ENCODE data around the gene WNT9A.

The WNT9A gene

GRCh38 chr1:227951624-227952373, 4.1 kb upstream of the WNT9A start:
- Histone ChIP-seq H3K9me3 (ENCODE audit: insufficient read depth, low read depth, low read length) (peaks cover 12% of the 10 kb centered on the region; the same call in 1 of the 2 replicates), H3K4me1 (ENCODE audit: insufficient read depth, low read length) (no peaks in the 10 kb centered on the region), H3K27ac (ENCODE audit: low read length) (no peak overlapping the region), H3K36me3 (ENCODE audit: insufficient read depth, low read depth, low read length) (no peaks in the 10 kb centered on the region), H3K4me3 (ENCODE audit: low read length) (no peak overlapping the region), H3K27me3 (ENCODE audit: insufficient read depth, low read length) (peaks cover 47% of the 10 kb centered on the region), H3K9ac (ENCODE audit: low read depth, low read length) (no peak overlapping the region)

GRCh38 chr1:227950735-227951346, 3.1 kb upstream of the WNT9A start:
- no peak overlapping the region for H3K9ac ChIP-seq (ENCODE audit: low read depth, low read length)
- H3K36me3 ChIP-seq (ENCODE audit: insufficient read depth, low read depth, low read length), result no peaks in the 10 kb centered on the region
- peaks cover 12% of the 10 kb centered on the region; the same call in 1 of the 2 replicates for H3K9me3 ChIP-seq (ENCODE audit: insufficient read depth, low read depth, low read length)
- H3K4me1 ChIP-seq (ENCODE audit: insufficient read depth, low read length), result 0 out of 2 replicates have a peak, but pooled peaks cover 3% of the 10 kb centered on the region
- H3K4me3 ChIP-seq (ENCODE audit: low read length), result no peak overlapping the region
- no peak overlapping the region for H3K27ac ChIP-seq (ENCODE audit: low read length)
- peaks cover 48% of the 10 kb centered on the region for H3K27me3 ChIP-seq (ENCODE audit: insufficient read depth, low read length)

GRCh38 chr1:227949954-227950734, 2.4 kb upstream of the WNT9A start:
- Histone ChIP-seq H3K27me3 (ENCODE audit: insufficient read depth, low read length) (peaks cover 48% of the 10 kb centered on the region), H3K4me3 (ENCODE audit: low read length) (no peak overlapping the region), H3K27ac (ENCODE audit: low read length) (no peak overlapping the region), H3K36me3 (ENCODE audit: insufficient read depth, low read depth, low read length) (no peaks in the 10 kb centered on the region), H3K4me1 (ENCODE audit: insufficient read depth, low read length) (0 out of 2 replicates have a peak, but pooled peaks cover 4% of the 10 kb centered on the region), H3K9me3 (ENCODE audit: insufficient read depth, low read depth, low read length) (0 out of 2 replicates have a peak, but pooled peaks cover 7% of the 10 kb centered on the region), H3K9ac (ENCODE audit: low read depth, low read length) (no peak overlapping the region)

- 0 out of 2 replicates have a peak, but pooled peaks cover 4% of the 10 kb centered on the region for H3K4me1 ChIP-seq (ENCODE audit: insufficient read depth, low read length)
- no peaks in the 10 kb centered on the region for H3K36me3 ChIP-seq (ENCODE audit: insufficient read depth, low read depth, low read length)
- H3K4me3 ChIP-seq (ENCODE audit: low read length), result no peak overlapping the region
- no peak overlapping the region for H3K9ac ChIP-seq (ENCODE audit: low read depth, low read length)
- peaks cover 48% of the 10 kb centered on the region for H3K27me3 ChIP-seq (ENCODE audit: insufficient read depth, low read length)
- no peak overlapping the region for H3K27ac ChIP-seq (ENCODE audit: low read length)
- 0 out of 2 replicates have a peak, but pooled peaks cover 3% of the 10 kb centered on the region for H3K9me3 ChIP-seq (ENCODE audit: insufficient read depth, low read depth, low read length)
Measured at GRCh38 chr1:227949341-227949921, 1.7 kb upstream of the WNT9A start.

GRCh38 chr1:227948493-227949260, 945 bp upstream of the WNT9A start:
- Histone ChIP-seq H3K9me3 (ENCODE audit: insufficient read depth, low read depth, low read length) (no peaks in the 10 kb centered on the region), H3K27me3 (ENCODE audit: insufficient read depth, low read length) (peaks cover 48% of the 10 kb centered on the region), H3K9ac (ENCODE audit: low read depth, low read length) (peak overlapping the region; percentile 29; the same call in 1 of the 2 replicates), H3K4me1 (ENCODE audit: insufficient read depth, low read length) (peaks cover 4% of the 10 kb centered on the region; the same call in 1 of the 2 replicates), H3K36me3 (ENCODE audit: insufficient read depth, low read depth, low read length) (no peaks in the 10 kb centered on the region), H3K4me3 (ENCODE audit: low read length) (peak overlapping the region; percentile 77), H3K27ac (ENCODE audit: low read length) (no peak overlapping the region)

- Histone ChIP-seq H3K4me1 (ENCODE audit: insufficient read depth, low read length) (peaks cover 4% of the 10 kb centered on the region; the same call in 1 of the 2 replicates), H3K9me3 (ENCODE audit: insufficient read depth, low read depth, low read length) (no peaks in the 10 kb centered on the region), H3K4me3 (ENCODE audit: low read length) (peak overlapping the region; percentile 66), H3K27me3 (ENCODE audit: insufficient read depth, low read length) (peaks cover 39% of the 10 kb centered on the region), H3K36me3 (ENCODE audit: insufficient read depth, low read depth, low read length) (no peaks in the 10 kb centered on the region), H3K9ac (ENCODE audit: low read depth, low read length) (no peak overlapping the region), H3K27ac (ENCODE audit: low read length) (no peak overlapping the region)
Measured at GRCh38 chr1:227947386-227947675, 401 bp downstream of the WNT9A start.

- no peak overlapping the region for H3K9ac ChIP-seq (ENCODE audit: low read depth, low read length)
Measured at GRCh38 chr1:227946624-227947385, 927 bp downstream of the WNT9A start.

GRCh38 chr1:227945891-227946623, 1.7 kb downstream of the WNT9A start:
- Histone ChIP-seq H3K9me3 (ENCODE audit: insufficient read depth, low read depth, low read length) (no peaks in the 10 kb centered on the region), H3K27me3 (ENCODE audit: insufficient read depth, low read length) (peaks cover 34% of the 10 kb centered on the region), H3K27ac (ENCODE audit: low read length) (no peak overlapping the region), H3K4me3 (ENCODE audit: low read length) (no peak overlapping the region; the same call in 1 of the 2 replicates), H3K36me3 (ENCODE audit: insufficient read depth, low read depth, low read length) (no peaks in the 10 kb centered on the region), H3K9ac (ENCODE audit: low read depth, low read length) (no peak overlapping the region), H3K4me1 (ENCODE audit: insufficient read depth, low read length) (peaks cover 4% of the 10 kb centered on the region; the same call in 1 of the 2 replicates)

More at GRCh38 chr1:227946624-227947385, 927 bp downstream of the WNT9A start:
- Histone ChIP-seq H3K9me3 (ENCODE audit: insufficient read depth, low read depth, low read length) (no peaks in the 10 kb centered on the region), H3K27me3 (ENCODE audit: insufficient read depth, low read length) (peaks cover 35% of the 10 kb centered on the region), H3K27ac (ENCODE audit: low read length) (no peak overlapping the region), H3K4me3 (ENCODE audit: low read length) (peak overlapping the region; percentile 66), H3K4me1 (ENCODE audit: insufficient read depth, low read length) (peaks cover 4% of the 10 kb centered on the region; the same call in 1 of the 2 replicates), H3K36me3 (ENCODE audit: insufficient read depth, low read depth, low read length) (no peaks in the 10 kb centered on the region)

- peaks cover 29% of the 10 kb centered on the region for H3K27me3 ChIP-seq (ENCODE audit: insufficient read depth, low read length)
- H3K9me3 ChIP-seq (ENCODE audit: insufficient read depth, low read depth, low read length), result no peaks in the 10 kb centered on the region
- no peaks in the 10 kb centered on the region for H3K36me3 ChIP-seq (ENCODE audit: insufficient read depth, low read depth, low read length)
- H3K9ac ChIP-seq (ENCODE audit: low read depth, low read length), result no peak overlapping the region
- peaks cover 4% of the 10 kb centered on the region; the same call in 1 of the 2 replicates for H3K4me1 ChIP-seq (ENCODE audit: insufficient read depth, low read length)
- H3K4me3 ChIP-seq (ENCODE audit: low read length), result no peak overlapping the region
- H3K27ac ChIP-seq (ENCODE audit: low read length), result no peak overlapping the region
Measured at GRCh38 chr1:227944931-227945890, 2.5 kb downstream of the WNT9A start.

Data from iPS-20b (cell line).